ENCODE results near the gene DIAPH2. TPM values are rescaled to one million over a fixed set of nuclear protein-coding genes. Genes with fewer than 3 reads are reported as not detected.
"Not testable (repeated sequence)": the region's sequence is repeated elsewhere in the genome, so short reads cannot be mapped to it uniquely, and the experiment has no call there.

The DIAPH2 gene
- total RNA-seq, 6 experiments from 2014 or later = 10.1 to 13.5 (median 11.6) TPM

- no peaks in the 10 kb centered on the region; the same call in 1 of the 2 replicates for H3K27me3 Mint-ChIP-seq (ENCODE audit: insufficient read depth)
- H3K36me3 Mint-ChIP-seq (ENCODE audit: low read depth) = no peaks in the 10 kb centered on the region
- TF ChIP-seq CTCF (IDR thresholded peaks at IDR 0.05) = no peak
- no peak for DNase-seq
- H3K9me3 Mint-ChIP-seq = no peaks in the 10 kb centered on the region
- H3K27ac Mint-ChIP-seq = no peak overlapping the region
- H3K4me1 Mint-ChIP-seq (ENCODE audit: low read depth) = peaks cover 13% of the 10 kb centered on the region
- no peak overlapping the region for H3K4me3 Mint-ChIP-seq
Observed at GRCh38 chrX:96841325-96841724, 156.7 kb downstream of the DIAPH2 start.

GRCh38 chrX:96841866-96842265 lies 157.2 kb downstream of the DIAPH2 start:
- H3K4me1 Mint-ChIP-seq (ENCODE audit: low read depth) = peaks cover 13% of the 10 kb centered on the region
- H3K9me3 Mint-ChIP-seq; H3K4me3 Mint-ChIP-seq; DNase-seq; H3K27me3 Mint-ChIP-seq (ENCODE audit: insufficient read depth); H3K36me3 Mint-ChIP-seq (ENCODE audit: low read depth); H3K27ac Mint-ChIP-seq: not testable (repeated sequence)

GRCh38 chrX:96843566-96843965 lies 158.9 kb downstream of the DIAPH2 start:
- no peaks in the 10 kb centered on the region for H3K9me3 Mint-ChIP-seq
- no peak overlapping the region for H3K4me3 Mint-ChIP-seq
- H3K4me1 Mint-ChIP-seq (ENCODE audit: low read depth) = no peaks in the 10 kb centered on the region
- H3K27me3 Mint-ChIP-seq (ENCODE audit: insufficient read depth) = no peaks in the 10 kb centered on the region; the same call in 1 of the 2 replicates
- no peak overlapping the region for H3K27ac Mint-ChIP-seq
- H3K36me3 Mint-ChIP-seq (ENCODE audit: low read depth) = no peaks in the 10 kb centered on the region
- TF ChIP-seq CTCF (IDR thresholded peaks at IDR 0.05) = no peak
- DNase-seq = no peak

GRCh38 chrX:96846841-96847240 lies 162.2 kb downstream of the DIAPH2 start:
- Mint-ChIP-seq H3K27ac (no peak overlapping the region), H3K4me1 (ENCODE audit: low read depth) (no peaks in the 10 kb centered on the region), H3K36me3 (ENCODE audit: low read depth) (no peaks in the 10 kb centered on the region), H3K27me3 (ENCODE audit: insufficient read depth) (no peaks in the 10 kb centered on the region; the same call in 1 of the 2 replicates), H3K9me3 (no peaks in the 10 kb centered on the region), H3K4me3 (no peak overlapping the region)
- no peak for DNase-seq
- TF ChIP-seq CTCF (IDR thresholded peaks at IDR 0.05) = no peak

GRCh38 chrX:96859422-96859821 lies 174.8 kb downstream of the DIAPH2 start:
- not testable (repeated sequence) for H3K4me1 Mint-ChIP-seq (ENCODE audit: low read depth); DNase-seq; H3K27me3 Mint-ChIP-seq (ENCODE audit: insufficient read depth); H3K36me3 Mint-ChIP-seq (ENCODE audit: low read depth); H3K4me3 Mint-ChIP-seq; H3K9me3 Mint-ChIP-seq; H3K27ac Mint-ChIP-seq

- Mint-ChIP-seq H3K27me3 (ENCODE audit: insufficient read depth) (no peaks in the 10 kb centered on the region), H3K36me3 (ENCODE audit: low read depth) (no peaks in the 10 kb centered on the region), H3K9me3 (no peaks in the 10 kb centered on the region), H3K4me1 (ENCODE audit: low read depth) (peaks cover 9% of the 10 kb centered on the region), H3K27ac (no peak overlapping the region), H3K4me3 (no peak overlapping the region)
- no peak for TF ChIP-seq CTCF (IDR thresholded peaks at IDR 0.05)
- no peak for DNase-seq
Observed at GRCh38 chrX:96861218-96861617, 176.6 kb downstream of the DIAPH2 start.

- no peaks in the 10 kb centered on the region for H3K36me3 Mint-ChIP-seq (ENCODE audit: low read depth)
Observed at GRCh38 chrX:96861661-96862060, 177.0 kb downstream of the DIAPH2 start.

More at GRCh38 chrX:96861661-96862060, 177.0 kb downstream of the DIAPH2 start:
- Mint-ChIP-seq H3K9me3 (no peaks in the 10 kb centered on the region), H3K4me1 (ENCODE audit: low read depth) (peaks cover 9% of the 10 kb centered on the region), H3K4me3 (no peak overlapping the region), H3K27ac (no peak overlapping the region), H3K27me3 (ENCODE audit: insufficient read depth) (no peaks in the 10 kb centered on the region)
- DNase-seq = no peak
- no peak for TF ChIP-seq CTCF (IDR thresholded peaks at IDR 0.05)
